HG03558 (cell line): ENCODE measurements around the gene TSPAN31.
A peak's percentile ranks its signal among the peaks of the same experiment; 100 is the strongest.

ENCODE experiments used
- ATAC-seq: cut with Tn5 transposase; IDR thresholded peaks from one replicate; pipeline ENCODE4 v1.9.1; 2021; ENCODE audit warnings: moderate number of reproducible peaks; ENCODE audit not compliant: unreplicated experiment; ENCODE audit errors: extremely low read depth

TSPAN31 gene

GRCh38 chr12:57779736-57780135 is 34.9 kb downstream of the TSPAN31 start:
- no peak for ATAC-seq

GRCh38 chr12:57780284-57780897 is 35.6 kb downstream of the TSPAN31 start:
- ATAC-seq: no peak

- ATAC-seq: no peak
Measured at GRCh38 chr12:57781244-57781643, 36.4 kb downstream of the TSPAN31 start.

- no peak for ATAC-seq
Measured at GRCh38 chr12:57781801-57782200, 37.0 kb downstream of the TSPAN31 start.

- ATAC-seq: no peak
Measured at GRCh38 chr12:57782243-57782607, 37.4 kb downstream of the TSPAN31 start.

- ATAC-seq: peak; percentile 63
Measured at GRCh38 chr12:57782608-57783465, 38.0 kb downstream of the TSPAN31 start, which contains the start of gene TSFM. TSFM (plus strand) TSS chr12:57782787; CDS start chr12:57782802, 15 bp downstream.

GRCh38 chr12:57783466-57783801 is 38.6 kb downstream of the TSPAN31 start:
- ATAC-seq: no peak

GRCh38 chr12:57783861-57784260 is 39.0 kb downstream of the TSPAN31 start:
- ATAC-seq: no peak

GRCh38 chr12:57793920-57794319 is 49.1 kb downstream of the TSPAN31 start:
- no peak for ATAC-seq

GRCh38 chr12:57795354-57795753 is 50.5 kb downstream of the TSPAN31 start:
- ATAC-seq: no peak

GRCh38 chr12:57796996-57797395 is 52.2 kb downstream of the TSPAN31 start:
- ATAC-seq: no peak

- ATAC-seq: no peak
Measured at GRCh38 chr12:57797933-57798332, 53.1 kb downstream of the TSPAN31 start.
